Measurements from ENCODE around the gene BCL11A. TPM values are rescaled to one million over a fixed set of nuclear protein-coding genes. Genes with fewer than 3 reads are reported as not detected.

Gene BCL11A
- total RNA-seq, 1 experiment from 2014 or later = not detected

DNA sequence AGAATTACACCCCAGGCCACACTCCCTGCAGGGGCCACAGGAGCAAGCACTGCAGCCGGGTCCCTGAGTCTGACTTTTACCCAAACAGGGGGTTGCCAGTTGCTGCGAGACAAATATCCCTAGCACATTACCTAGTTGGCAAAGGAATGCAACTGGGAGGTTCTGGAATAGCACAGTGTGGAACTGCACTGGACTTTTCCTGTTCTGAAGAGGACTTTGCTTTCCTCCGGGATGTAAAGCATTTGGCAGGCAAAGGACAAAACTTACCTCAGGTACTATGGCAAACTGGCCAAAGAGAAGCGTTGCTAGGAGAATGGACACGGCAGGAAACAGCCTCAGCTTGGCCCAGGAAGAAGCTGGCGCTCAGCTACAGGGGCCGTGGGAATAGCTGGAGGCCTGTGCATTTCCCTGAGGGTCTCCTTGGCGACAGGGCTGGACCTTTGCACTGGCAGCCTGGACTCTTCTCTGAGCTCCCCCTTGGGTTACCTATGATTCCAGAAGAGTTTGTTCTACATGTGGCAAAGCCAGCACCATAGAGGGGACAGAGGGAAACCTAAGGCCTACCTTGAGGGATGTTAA lies 45.0 kb downstream of the BCL11A start:
- DNase-seq (ENCODE audit: low spot score) = no peak

DNA sequence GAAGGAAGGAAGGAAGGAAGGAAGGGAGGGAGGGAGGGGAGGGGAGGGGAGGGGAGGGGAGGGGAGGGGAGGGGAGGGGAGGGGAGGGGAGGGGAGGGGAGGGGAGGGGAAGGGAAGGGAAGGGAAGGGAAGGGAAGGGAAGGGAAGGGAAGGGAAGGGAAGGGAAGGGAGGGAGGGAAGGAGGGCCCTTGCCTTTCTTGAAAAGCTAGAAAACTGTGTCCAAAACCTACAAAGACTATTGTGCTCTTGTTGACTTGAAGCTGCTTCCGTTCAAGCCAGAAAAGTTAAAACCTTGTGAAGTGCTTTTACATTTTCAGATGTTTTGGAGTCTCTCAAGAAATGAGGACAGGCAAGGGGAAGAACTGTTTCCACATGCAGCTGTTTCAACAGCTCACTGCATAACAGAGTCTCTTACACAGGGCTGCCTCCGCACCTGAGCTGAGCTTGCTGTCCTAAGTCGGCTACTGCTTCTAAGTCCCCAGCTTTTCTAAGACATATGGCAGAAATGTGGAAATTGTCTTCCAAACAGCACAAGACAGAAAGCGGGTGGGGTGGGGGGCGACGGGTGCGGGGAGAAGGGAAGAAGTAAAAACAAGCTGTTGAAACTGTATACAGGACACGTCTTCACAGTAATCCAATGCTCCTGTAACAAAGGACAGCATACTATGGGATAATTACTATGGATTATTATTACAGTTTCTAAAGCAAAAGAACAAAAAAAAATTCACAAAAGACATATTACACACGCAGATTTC lies 46.1 kb downstream of the BCL11A start:
- DNase-seq (ENCODE audit: low spot score) = no peak

DNA sequence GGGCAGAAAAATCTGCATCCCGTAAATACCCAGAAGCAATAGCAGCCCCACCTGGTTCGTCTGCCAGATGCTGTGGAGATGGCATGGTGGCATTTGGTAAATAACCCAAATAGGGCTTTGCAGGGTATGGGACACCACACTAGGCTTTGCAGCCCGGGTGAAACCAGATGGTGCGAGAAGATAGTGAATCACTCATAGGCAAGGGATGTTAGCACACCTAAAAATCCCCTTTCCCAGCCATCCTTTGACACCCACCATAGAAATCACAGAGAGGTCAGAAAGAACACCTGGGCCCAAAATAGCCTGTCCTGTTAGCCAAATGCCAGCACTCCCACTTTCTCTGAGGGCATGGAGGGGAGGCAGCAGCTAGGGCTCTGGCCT lies 47.6 kb downstream of the BCL11A start:
- no peak for DNase-seq (ENCODE audit: low spot score)

- DNase-seq (ENCODE audit: low spot score) = no peak
These were observed 48.1 kb downstream of the BCL11A start for GRCh38 chr2:60505240-60505879.

DNA sequence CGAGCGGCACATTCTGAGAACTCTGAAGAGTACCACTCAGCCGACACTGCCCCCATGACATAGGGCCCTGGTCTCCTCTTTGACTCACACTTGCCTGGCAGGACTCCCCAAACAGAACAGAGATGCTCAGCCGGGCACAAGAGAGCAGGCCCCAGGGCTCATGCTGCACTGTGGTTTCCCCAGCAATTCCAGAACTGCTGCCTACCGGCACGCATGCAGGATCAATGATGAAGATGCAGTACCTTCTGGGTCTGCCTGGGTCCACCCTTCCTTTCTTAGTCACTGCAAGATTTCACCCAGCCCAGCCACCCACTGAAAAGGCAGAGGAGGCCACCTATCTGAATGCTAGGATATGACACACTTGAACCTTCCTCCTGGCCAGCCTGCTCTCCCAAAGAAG lies 49.4 kb downstream of the BCL11A start:
- DNase-seq (ENCODE audit: low spot score) = no peak

- no peak for DNase-seq (ENCODE audit: low spot score)
These were observed 51.3 kb downstream of the BCL11A start for GRCh38 chr2:60502144-60502543.

GRCh38 chr2:60500861-60501260 lies 52.6 kb downstream of the BCL11A start:
- no peak for DNase-seq (ENCODE audit: low spot score)

GRCh38 chr2:60499651-60500265 lies 53.7 kb downstream of the BCL11A start:
- no peak for DNase-seq (ENCODE audit: low spot score)

DNA sequence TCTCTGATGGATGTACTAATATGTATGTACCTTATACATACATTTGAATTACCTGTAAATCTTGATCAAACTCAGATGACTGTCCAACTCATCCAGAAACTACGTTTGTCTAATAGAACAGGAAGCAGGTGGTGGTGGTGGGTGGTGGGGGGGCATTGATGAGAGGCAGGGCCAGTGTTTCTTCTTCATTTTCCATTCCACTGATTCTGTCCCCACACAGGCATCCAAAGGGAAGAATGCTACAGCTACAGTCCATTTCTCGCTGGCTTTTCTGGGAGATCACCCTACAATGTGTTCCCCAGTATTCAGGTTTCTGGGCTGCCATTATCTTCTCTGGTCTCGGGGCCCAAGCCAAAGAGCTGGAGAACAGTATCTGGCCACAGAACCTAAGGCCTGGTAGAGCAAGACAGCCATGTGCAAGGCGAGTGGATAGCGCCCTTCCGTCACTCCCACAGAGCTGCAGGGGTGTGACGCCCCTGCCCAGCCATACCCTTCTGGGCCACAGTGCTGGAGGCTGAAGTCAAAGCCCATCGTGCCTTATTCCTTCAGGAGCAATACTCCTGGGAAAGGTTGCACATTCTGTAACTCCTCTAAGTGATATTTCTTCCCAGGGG lies 54.5 kb downstream of the BCL11A start:
- DNase-seq (ENCODE audit: low spot score) = no peak

GRCh38 chr2:60498127-60498815 lies 55.2 kb downstream of the BCL11A start:
- no peak for DNase-seq (ENCODE audit: low spot score)

- no peak for DNase-seq (ENCODE audit: low spot score)
These were observed 56.0 kb downstream of the BCL11A start for GRCh38 chr2:60497500-60497899.

- DNase-seq (ENCODE audit: low spot score) = no peak
These were observed 56.5 kb downstream of the BCL11A start for GRCh38 chr2:60496956-60497355.

- DNase-seq (ENCODE audit: low spot score) = no peak
These were observed 57.0 kb downstream of the BCL11A start for GRCh38 chr2:60496475-60496874.

GRCh38 chr2:60495041-60495625 lies 58.3 kb downstream of the BCL11A start:
- no peak for DNase-seq (ENCODE audit: low spot score)

DNA sequence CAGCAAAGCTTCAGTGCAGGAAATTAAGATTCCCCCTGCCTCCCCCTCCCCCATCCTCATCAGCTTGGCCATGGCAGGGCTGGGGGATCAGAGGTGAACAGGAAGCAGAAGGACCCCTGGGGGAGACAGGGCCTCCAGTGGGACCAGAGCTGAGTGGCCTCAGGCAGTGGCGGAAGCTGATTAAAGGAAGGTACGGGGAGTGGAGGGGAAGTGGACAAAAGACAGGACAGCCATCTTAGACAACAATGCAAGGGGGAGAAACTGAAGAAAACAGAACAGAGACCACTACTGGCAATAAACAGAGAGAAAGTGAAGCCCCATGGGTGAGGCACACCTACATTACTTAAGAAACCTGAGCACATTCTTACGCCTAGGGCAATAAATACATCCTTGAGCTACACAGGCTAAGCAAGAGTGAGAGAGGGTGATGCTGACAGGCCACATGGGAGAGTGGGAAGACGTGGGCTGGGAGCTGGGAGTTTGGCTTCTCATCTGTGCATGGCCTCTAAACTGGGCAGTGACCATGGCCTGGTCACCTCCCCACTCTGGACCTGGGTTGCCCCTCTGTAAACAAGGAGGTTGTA lies 59.6 kb downstream of the BCL11A start:
- no peak for DNase-seq (ENCODE audit: low spot score)

DNA sequence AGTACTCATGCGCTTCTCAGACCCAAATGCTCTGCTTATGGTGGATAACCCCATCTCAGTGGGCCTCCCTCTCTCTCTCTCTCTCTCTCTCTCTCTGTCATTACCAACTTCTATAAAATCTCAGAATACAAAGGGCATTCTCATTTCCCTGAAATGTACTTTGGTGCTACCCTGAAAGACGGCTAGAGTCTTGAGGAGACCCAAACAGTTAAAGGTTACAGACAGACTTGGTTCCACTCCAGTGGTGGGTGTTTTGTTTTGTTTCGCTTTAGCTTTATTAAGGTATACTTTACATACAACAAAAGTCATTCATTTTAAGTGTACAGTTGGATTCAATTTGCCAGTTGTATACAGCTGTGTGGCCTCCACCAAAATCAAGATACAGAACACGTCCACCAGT lies 60.9 kb downstream of the BCL11A start:
- no peak for DNase-seq (ENCODE audit: low spot score)

DNA sequence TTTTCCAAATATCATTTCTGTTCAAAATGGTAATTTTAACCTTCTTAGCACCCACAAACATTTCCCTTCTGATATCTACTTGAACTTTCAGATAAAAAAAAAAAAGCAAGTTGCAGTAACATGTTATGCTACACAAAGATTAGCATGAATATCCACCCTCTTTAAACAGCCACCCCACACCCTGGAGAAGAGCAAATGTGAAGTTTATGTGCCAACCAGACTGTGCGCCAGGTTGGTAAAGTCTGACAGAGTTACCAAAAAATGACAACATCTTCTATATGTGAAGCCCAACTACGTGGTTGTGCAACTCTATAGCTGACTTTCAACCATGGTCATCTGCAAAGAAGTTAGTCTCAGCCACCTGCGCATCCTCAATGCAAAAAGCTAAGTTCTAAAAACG lies 62.6 kb downstream of the BCL11A start:
- no peak for DNase-seq (ENCODE audit: low spot score)

DNA sequence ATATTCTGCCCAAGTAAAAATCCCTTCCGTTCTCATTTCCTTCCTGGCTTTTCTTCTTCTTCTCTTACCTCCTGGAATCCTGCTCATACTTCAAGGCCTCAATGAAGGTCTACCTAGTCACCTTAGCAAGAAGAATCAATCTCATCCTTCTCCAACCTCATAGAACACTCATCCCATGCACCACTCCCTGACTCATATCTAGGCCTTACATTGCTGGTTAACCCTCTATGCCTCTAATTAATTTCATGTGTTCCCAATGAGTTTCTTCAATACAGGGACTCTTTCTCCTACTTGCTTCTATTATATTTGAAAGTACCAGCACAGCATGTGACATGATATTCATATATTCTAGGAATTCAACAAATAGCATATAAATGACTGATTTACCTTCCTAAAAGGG lies 63.0 kb downstream of the BCL11A start:
- DNase-seq (ENCODE audit: low spot score) = no peak

- DNase-seq (ENCODE audit: low spot score) = no peak
These were observed 64.2 kb downstream of the BCL11A start for GRCh38 chr2:60489289-60489688.

GRCh38 chr2:60488291-60488690 lies 65.2 kb downstream of the BCL11A start:
- DNase-seq (ENCODE audit: low spot score) = no peak

DNA sequence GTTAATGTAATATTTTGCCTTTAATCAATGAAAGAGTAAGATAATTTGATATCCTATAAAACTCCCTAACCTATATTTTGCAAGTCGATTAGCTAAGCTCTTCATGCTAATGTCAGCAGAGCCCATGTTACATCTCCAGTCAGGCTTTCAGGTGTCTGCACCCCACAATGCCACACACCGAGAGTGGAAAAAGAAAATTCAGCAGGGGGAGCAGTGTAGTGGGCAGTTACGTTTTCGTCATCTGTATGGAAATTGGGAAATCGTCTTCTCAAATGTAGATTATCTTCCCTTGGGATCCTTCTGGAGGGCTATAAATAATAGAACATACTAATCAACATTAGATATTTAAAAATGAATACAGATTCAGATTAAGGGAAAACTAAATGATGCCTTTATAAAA lies 66.3 kb downstream of the BCL11A start:
- DNase-seq (ENCODE audit: low spot score) = no peak

All from HT-29 (cell line).